ENCODE data around the gene NDNF. TPM values are rescaled to one million over a fixed set of nuclear protein-coding genes. Genes with fewer than 3 reads are reported as not detected.

Gene NDNF
- total RNA-seq, 1 donor from 2014 or later = 9.0 TPM

DNA sequence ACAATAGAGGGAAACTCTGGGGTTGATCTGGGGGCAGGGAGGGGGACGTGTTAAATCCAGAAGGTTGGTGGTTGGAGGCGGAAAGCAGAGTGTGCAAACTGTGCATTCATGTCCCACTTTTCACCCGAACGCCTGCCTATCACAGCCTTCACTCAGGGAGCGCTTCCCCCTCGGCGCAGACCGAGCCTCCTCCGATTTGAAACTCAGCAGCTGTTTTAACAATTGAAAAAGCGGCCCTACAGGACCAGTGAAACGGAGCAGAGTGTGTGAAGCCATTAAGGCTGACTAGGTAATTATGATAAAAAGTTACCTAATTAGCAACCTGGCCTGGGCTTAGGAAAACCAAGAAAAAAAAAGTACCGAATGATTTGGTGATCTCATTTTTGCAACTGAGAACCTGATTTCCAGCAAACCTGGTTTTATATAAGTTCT lies 685 bp upstream of the NDNF start:
- peak; percentile 27 for DNase-seq
- intact Hi-C loops (cut with micrococcal nuclease) = no loop called here
- ATAC-seq = peak; percentile 46

DNA sequence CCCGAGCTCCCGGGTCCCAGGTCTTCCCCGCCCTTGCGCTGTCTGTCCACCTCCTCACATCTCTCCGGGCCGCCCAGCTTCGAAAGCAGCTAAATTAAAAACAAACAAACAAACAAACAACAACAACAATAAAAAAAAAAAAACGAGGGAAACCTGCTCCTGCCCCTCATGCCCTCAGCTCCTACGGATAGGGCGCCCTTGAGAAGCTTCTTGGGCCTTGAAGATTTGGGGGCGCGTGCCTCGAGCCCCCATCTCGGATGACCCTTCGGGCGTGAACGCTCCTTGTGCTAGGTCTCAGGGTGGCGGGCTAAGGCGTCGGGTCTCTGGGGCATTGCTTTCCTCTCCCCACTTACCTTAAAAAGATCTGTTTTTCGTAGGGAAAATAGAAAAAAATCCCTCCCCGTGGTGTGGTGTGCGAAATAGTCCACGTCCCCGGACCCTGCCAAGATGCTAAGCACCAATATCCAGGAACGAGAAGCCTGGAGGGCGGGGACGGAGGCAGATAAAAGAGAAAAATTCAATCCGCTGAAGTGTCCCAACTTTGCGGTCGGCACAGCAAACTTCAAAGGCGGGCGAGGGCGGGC lies 603 bp downstream of the NDNF start:
- DNase-seq = no peak
- ATAC-seq = no peak
- intact Hi-C loops (cut with micrococcal nuclease) = no loop called here

DNA sequence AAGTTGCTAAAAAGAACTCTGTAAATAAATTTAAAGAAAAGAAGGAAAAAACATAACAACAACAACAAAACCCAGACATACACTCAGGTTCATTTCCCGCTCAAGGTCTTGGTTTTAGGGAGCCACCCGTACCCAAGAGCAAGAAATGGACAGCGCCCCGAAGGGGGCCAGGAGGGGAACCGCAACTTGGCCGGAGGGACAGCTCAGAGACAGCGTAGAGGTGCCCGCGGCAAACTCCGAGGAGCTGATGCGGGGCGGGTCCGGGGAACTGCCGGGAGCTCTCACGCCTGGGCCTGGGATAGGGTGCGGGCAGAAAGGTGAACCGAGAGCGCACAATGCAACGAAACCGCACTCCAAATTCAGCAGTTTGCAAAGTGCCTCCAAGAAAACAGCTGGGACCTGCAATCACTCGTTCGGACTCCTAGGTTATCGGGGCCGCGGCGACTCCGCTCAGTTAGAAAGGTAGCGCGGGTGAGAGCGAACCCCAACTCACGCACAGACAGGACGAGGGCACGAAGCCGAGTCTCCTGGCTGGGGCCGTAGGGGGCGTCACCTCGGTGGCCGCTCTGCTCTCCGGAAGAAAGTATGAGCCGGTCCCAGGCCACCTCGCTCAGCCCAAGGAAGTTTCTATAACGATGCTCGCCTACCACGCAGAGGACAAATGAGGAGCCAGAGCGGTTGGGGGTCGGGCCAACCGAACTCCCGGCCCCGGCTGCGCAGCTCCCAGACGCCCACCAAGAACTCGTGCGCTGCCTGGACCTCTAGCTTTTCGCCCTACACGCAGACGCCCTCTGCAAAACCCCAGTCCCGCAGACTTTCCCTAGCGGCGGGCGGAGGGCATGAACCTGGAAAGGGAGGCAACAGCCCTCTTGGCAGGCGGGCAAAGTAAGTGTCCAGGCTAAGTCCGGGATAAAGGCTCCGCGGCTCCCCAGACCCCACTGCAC lies 1.4 kb downstream of the NDNF start:
- intact Hi-C loops (cut with micrococcal nuclease) = no loop called here
- peak; percentile 65 for ATAC-seq

DNA sequence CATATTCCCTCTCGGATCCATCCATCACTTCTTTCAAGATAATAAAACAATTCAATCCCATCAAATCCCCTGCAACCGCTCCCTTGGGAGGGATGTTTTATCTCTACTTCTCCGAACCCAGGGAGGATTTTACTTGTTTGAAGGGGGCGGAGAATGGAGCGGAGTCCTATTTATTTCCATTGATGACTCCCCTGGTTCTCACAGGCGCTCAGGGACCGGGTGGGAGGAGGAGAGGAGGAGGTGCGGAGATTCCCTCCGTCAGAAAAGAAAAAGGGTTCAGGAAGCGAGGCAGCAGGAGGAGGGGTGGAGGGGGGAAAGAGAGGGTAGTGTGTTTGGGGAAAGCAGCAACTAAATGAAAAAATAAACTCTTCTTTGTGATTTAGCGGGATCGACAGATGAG lies 2.1 kb downstream of the NDNF start:
- intact Hi-C loops (cut with micrococcal nuclease) = no loop called here
- no peak for DNase-seq

More for the DNA sequence above, 1.4 kb downstream of the NDNF start:
- peak; percentile 39 for DNase-seq

DNA sequence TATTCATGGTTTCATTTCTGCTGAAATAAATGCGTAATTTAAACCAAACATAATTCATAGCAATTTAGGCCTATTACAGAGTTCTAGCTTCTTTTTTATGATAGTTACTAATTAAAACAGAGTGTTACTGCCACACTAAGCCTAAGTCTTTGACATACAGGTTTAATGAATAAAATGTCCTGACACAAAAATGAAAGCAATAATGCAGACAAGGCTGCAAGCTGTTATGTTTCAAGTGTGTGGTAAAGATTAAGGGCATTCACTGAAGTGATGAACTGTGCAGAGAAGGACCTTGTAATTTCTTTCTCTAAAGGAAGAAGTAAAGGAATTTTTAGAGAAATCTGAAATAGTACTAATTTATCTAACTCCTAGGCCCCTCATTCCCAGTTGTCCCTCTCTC lies 2.9 kb downstream of the NDNF start:
- no peak for DNase-seq
- intact Hi-C loops (cut with micrococcal nuclease) = no loop called here
- no peak for ATAC-seq

More for the DNA sequence above, 2.1 kb downstream of the NDNF start:
- ATAC-seq = no peak

DNA sequence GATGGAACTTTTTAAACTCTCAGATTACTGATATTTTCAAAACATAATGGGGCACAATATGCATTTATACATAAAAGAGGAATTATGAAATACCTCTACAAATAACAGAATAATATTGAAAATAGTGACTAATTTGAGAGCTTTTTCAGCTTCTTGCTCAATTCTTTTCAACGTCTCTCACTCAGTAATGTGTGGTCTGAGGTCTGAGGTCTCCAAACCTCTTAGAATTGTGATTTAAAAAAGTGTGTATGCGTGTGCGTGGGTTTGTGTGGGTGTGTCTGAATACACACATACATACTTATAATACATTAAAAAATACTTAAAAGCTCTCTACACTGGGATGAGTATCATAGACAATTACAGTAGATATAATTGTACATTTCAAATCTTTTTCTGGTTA lies 7.9 kb downstream of the NDNF start:
- intact Hi-C loops (cut with micrococcal nuclease) = no loop called here
- DNase-seq = no peak
- ATAC-seq = no peak

DNA sequence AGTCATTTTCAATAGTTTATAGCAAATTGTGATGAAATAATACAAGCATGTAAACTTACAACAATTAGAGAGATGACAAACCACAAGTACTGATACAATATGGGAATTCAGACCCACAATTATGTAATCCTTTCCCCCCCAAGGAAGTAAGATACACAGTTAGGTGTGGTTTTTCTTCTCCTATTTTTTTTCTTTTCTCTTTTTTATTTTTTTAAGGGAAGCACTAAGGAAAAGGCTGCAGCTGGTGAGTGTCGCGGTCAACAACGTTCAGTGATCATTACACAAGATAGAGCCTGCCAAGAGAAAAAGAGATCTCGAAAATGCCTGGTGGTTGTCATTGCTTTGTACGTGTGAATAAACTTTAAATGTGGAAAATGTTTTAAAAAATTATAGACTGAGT lies 9.8 kb downstream of the NDNF start:
- DNase-seq (no peak), ATAC-seq (no peak)
- intact Hi-C loops (cut with micrococcal nuclease) = no loop called here

DNA sequence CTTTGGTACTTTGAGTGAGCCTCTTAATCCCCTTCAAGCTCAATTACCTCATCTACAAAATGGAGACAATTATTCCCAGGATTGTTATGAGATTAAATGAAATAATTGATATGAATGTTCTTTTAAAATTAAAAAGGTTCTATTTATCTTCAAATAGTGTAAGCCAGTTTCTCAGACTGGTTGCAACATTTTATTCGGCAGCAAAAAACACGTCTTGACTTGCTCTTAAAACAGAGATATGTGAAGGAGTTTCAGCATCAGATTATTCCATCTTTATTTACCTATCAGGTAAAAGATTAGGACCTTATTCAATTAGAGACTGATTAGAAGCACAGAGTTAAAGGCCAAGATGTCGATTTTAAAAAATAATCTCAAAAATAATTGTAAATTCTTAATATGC lies 10.5 kb downstream of the NDNF start:
- DNase-seq = no peak
- ATAC-seq = no peak
- intact Hi-C loops (cut with micrococcal nuclease) = no loop called here

DNA sequence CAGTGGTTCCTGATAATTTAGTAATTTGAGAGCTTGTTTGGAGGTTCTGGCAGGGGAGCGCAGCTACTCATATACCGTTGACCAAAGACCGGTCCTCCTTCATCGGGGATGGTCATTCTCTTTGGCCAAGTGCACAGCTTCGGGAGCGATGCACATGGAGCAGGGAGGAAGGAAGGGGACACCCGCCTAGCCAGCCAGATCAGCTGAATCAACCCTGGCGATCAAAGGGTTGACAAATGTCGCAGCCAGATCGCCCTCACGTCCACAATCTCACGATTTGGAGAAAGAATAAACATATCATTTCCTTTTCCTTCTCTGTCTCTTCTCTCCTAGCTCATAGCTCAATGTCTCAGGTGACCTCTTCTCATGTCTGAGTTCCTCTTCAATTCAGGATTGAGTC lies 11.1 kb downstream of the NDNF start:
- no peak for DNase-seq
- intact Hi-C loops (cut with micrococcal nuclease) = no loop called here
- no peak for ATAC-seq

DNA sequence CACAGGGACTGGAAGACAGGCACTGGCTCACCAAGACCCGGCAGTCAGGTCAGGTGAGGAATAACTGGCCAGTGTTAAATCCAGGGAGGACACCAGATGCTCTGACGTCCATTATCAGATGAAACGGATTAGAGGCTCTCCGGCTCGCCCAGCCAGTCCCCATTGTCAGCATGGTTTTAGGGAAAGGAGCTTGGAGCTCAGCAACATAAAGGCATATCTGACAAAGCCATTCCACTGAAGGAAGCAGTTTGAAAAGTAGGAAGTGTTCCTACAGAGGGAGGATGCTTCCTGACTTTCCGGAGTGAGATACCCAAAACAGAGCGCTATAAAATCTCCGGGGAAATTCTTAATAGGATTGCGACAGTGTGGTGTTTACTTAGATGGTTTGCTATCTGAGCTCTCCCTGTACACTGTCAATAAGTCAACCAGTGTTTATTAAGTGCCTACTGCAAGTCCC lies 14.8 kb downstream of the NDNF start:
- DNase-seq (peak; percentile 25), ATAC-seq (peak; percentile 73)
- intact Hi-C loops (cut with micrococcal nuclease) = no loop called here

DNA sequence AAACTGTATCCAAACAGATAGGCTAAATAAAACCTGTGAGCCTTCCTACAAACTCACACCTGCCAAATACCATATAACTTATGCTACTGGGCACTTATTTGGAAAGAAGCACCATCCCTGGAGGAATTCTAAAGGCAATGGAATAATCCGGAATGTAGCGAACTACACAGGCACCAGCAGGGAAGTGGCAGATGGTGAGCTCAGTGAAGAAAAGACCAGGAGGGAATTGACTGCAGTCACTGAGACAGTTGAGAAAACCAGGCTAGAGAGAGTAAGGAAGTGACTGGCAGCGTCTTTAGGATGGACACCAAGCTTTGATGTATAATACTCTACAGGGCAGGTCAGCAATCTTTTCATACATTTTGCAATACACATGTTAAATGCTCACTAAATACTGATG lies 16.3 kb downstream of the NDNF start:
- DNase-seq = no peak
- intact Hi-C loops (cut with micrococcal nuclease) = no loop called here
- ATAC-seq = no peak

DNA sequence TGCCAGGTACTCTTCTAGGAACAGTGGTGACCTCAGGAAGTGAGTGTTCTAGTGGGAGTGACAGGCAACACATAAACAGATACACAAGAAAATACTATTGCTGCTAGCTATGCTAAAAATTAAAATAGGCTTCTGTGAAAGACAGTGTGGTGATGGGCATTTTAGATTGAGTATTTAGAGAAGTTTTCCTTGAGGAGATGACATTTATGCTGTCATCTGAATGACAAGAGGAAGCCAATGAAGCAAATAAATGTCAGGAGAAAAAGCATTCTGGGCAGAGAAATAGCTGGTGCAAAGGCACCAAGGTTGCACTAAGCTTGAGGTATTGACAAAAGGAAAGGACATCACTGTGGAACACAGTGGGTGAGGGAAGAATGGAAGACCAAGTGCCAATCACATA lies 18.0 kb downstream of the NDNF start:
- intact Hi-C loops (cut with micrococcal nuclease) = no loop called here
- DNase-seq (no peak), ATAC-seq (no peak)

DNA sequence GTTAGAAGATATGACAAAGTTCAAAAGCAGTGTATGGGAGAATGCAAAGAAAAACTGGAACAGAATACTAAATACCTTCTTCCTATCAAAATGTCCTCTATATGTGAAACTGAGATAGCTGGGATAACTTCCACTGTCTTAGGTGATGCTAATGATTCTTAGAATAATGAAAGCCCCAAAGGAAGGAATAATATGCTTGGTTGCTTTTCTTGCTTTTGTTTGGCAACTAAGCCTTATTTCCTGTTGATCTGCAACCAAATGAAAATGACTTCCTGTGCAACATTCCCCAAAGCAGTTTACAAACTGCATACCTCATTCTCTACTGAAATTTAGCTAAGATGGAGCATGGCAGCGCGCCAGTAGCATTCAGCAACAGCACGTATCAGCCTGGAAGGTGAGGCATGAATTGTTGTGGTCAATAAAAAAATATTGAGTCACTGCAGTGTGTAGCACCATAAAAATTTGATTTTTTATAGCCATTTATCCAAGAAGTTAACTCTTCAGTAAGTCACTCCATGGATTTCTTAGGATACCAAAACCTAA lies 18.7 kb downstream of the NDNF start:
- no peak for ATAC-seq
- intact Hi-C loops (cut with micrococcal nuclease) = no loop called here
- peak; percentile 41 for DNase-seq

DNA sequence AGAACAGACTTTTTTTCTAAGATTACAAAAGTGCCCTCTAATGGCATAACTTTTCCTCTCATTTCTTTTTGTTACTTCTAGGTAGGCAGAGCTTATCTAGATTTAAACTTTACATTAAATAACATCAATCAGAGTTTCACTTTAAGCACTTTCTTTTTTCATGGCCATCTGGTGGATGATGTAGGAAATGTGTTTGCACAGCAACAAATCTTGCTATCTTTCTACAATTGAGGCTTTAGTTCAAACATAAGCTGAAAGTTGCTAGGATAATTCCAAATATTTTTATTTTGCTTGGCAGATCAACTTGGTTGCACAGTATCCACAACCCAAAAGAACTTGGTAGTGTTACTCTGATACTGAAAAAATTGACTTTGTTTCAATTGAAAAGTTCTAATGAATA lies 22.0 kb downstream of the NDNF start:
- no peak for ATAC-seq
- no peak for DNase-seq
- intact Hi-C loops (cut with micrococcal nuclease) = no loop called here

DNA sequence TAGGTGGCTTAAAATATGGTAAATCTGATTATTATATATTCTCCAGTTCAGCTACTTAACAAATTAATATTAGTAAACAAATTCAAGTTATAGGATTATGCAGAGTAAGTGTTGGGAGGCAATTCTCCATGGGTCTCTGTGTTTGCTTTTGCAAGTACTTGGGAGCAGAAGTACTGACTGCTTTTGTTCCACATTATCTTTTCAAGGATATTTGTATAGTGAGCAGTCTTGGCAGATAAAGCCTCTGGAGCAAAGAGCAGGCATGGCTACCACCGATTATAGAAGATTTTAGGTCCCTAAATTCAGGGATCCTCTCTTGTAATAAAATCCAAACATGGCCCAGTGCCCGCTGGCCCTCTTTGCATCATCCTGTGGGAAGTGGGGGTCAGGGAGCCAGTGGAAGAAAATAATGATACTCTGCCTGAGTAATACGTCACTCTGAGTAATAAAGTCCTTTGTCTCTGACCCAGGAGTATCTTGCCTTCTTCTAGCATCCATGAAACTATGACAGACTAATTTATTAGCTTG lies 23.2 kb downstream of the NDNF start:
- intact Hi-C loops (cut with micrococcal nuclease) = no loop called here
- ATAC-seq (no peak), DNase-seq (no peak)

DNA sequence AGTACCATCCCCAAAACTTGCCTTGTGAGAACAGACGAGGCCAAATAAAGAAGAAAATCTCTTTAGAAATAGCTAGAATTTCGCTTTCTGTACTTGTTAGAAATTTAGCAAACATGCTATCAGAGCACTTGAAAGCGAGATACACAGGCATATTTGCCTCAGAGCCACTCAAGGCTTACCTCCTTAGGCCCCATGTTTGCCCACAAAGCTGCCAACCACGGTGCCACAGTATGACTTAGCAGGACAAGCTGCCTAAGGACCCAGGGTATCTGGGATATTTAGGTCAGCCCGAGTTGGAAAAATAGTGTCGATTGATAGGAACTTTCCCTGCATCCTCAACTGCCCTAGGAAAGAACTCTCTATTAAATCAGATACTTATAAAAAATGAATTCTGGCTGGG lies 24.2 kb downstream of the NDNF start:
- intact Hi-C loops (cut with micrococcal nuclease) = no loop called here
- ATAC-seq = no peak
- DNase-seq = no peak

DNA sequence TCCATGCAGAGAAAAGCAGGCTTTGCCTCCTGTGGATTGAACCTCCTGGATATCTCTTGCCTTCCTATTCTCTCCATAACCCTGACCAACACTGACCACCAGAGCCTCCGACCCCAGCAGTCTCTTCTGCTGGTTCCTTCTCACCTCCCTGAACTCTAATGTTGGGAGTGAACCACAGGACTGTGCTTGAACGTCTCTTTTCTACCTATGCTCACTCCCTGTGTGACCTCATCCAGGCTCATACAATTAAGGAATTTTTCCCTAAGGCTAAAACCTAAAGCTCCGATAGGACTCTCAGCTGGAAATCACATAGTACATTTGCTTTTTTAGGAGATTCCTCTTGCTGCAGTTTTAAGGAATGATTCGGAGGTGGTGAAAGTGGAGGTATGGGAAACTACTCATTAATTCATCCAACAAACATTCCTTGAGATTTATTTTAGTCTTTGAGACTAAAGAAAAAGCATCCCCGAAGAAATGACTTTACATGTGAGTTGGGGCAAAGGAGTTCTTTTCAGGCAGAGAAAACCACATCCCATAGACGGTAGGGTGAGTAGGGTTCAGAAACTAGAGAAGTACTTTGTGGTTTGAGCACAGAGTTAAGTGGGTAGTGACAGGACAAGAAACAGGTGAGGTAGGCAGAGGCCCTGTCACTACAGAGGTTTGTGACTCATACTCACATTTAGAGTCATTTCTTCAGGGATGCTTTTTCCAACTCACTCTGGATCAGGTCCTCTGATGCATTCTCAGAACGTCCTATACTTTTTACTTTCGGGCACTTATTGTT lies 30.8 kb downstream of the NDNF start:
- DNase-seq (no peak), ATAC-seq (no peak)
- intact Hi-C loops (cut with micrococcal nuclease) = no loop called here

DNA sequence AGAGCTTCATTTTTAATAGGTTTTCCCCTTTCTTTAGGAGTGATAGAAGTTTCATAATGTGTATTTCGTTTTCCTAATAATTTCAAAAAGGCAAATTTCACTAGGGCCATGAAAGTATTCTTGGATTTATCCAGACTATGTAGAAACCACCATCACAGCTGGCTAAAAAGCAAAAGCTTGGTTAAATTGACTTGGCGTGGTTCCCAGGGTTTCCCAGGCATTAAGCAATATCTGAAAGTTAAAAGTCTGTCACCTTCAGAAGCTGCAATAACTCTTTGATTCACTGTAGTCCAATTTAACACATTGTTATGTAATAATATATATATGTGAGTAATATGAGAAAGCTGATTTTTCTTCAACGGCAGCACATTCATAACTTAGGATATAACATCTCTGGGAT lies 38.3 kb downstream of the NDNF start:
- intact Hi-C loops (cut with micrococcal nuclease) = no loop called here
- ATAC-seq (no peak), DNase-seq (no peak)

DNA sequence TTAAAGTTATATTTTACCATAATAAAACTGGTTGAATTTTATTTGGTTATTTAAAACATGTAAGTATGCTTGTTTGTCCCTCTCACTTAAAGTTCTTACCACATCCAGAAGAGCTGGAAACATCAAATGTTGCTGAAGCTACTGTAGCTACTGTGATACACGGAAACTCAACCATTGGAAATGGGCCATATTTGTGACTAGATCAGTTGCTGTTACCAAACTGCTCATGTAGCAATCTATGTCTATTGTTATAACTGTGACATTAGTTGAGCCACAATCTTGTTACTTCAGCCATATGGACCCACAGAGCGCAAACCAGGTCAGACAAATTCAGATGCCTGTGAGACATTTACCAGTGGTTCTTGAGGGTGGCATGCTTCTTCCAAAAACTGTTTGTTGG lies 41.6 kb downstream of the NDNF start:
- intact Hi-C loops (cut with micrococcal nuclease) = no loop called here
- ATAC-seq (no peak), DNase-seq (no peak)

DNA sequence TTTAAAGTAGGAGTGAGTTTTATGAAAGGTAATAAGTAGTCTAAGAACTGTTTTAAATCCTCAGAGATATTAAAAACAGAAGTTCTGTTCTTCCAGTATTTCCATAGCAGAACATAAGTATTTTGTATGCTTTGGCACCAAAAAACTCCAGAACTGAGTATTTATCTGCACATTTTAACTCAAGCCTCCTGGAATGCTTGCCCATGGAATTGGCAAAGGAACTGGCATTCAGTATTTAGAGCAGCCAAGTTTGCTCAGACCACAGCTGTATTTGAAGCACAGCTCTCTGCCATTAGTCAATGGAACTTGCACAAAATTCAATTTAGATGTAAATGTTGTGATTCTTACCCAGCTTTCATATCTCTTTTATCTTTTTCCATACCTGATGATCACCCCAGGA lies 42.2 kb downstream of the NDNF start:
- intact Hi-C loops (cut with micrococcal nuclease) = no loop called here
- DNase-seq = no peak
- no peak for ATAC-seq
